DOHH2 (cell line): Measurements from ENCODE around the gene DMD.

Experiments used
- EZH2phosphoT487 ChIP-seq: fragments of 200-600 bp; sonication (generic); IDR thresholded peaks from 2 replicates; pipeline ENCODE4 v1.6.1; 2017; ENCODE audit warnings: borderline replicate concordance, mild to moderate bottlenecking, antibody characterized with exemption, low read length, moderate library complexity, mixed read lengths
- TF ChIP-seq, protein P1 (sequence below): fragments of 200-600 bp; sonication (generic); IDR thresholded peaks from one replicate; pipeline ENCODE4 v1.5.1; 2014; ENCODE audit warnings: antibody characterized with exemption, mild to moderate bottlenecking, low read depth, low read length; ENCODE audit not compliant: poor library complexity, severe bottlenecking

DNA sequence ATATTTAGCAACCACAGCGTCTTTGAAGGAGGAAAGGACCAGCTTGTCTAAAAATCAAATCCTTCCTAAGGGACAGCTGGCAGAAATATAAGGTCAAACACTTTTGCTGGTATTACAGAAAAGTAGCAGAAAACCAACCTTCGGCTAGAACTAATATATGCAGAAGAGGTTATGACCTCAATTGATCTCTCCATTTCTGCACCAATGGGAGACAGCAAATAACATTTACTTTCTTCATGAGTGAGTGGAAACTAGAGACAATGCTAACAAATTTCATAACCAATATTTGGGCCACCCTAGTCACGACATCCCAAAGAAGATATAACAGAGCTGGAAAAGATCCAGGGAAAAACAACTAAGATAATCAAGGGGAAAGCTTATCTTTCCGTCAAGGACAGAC, 1892.5 kb downstream of the DMD start:
- TF ChIP-seq, protein P1, sequence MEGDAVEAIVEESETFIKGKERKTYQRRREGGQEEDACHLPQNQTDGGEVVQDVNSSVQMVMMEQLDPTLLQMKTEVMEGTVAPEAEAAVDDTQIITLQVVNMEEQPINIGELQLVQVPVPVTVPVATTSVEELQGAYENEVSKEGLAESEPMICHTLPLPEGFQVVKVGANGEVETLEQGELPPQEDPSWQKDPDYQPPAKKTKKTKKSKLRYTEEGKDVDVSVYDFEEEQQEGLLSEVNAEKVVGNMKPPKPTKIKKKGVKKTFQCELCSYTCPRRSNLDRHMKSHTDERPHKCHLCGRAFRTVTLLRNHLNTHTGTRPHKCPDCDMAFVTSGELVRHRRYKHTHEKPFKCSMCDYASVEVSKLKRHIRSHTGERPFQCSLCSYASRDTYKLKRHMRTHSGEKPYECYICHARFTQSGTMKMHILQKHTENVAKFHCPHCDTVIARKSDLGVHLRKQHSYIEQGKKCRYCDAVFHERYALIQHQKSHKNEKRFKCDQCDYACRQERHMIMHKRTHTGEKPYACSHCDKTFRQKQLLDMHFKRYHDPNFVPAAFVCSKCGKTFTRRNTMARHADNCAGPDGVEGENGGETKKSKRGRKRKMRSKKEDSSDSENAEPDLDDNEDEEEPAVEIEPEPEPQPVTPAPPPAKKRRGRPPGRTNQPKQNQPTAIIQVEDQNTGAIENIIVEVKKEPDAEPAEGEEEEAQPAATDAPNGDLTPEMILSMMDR = no peak
- no peak for TF ChIP-seq EZH2phosphoT487
